ENCODE data around the gene PSD4. TPM values are rescaled to one million over a fixed set of nuclear protein-coding genes. Genes with fewer than 3 reads are reported as not detected.

Gene PSD4
- total and polyA plus RNA-seq, 4 donors, result 0.79 to 17.8 (median 6.5) TPM

DNA sequence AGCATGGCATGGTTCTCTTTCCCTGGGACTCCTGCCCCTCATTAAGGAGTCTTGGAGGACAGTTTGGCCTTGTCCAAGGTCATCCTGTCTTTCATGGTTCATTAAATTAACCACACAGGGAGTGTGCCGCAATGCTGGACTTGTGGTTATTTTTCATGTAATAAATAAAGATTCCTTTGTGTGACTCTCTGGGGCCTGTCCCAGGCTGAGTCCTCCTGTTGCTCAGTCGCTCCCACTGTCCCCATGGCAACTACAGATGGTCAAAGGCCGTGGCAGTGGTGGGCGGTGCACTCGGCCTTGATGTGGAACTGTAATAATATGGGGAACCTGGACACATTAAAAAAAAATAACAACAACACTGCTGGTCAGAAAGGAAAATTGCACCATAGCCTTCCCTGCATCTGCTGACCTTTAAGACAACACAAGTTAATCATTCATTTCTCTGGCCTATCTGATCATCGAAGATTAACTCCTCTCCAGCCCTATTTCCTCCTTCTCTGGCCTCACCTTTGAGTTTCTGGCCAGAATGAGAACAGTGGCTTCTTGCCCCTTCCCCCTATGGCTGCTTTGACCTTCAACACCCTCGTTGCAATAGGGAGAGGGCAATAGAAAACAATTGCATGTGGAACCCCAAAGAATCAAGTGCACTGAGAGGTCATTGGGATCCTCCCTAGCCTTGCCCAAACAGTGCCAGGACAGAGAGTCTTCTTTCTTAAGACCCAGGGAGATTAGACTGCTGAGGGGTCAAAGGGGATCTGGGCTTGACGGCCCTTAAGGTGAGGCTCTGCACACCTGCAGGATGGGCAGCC, 44.7 kb downstream of the PSD4 start:
- DNase-seq, result peak; percentile 75 to 88
- Histone ChIP-seq H3K4me1 (ENCODE audit: control insufficient read depth in 1 of 2, insufficient read depth in 2 of 2, low read length in 2 of 2) (no peaks in the 10 kb centered on the region), H3K9me3 (ENCODE audit: control insufficient read depth, low read length) (no peaks in the 10 kb centered on the region), H3K4me3 (ENCODE audit: low read length in 2 of 2) (no peak overlapping the region), H3K27ac (ENCODE audit: low read depth in 1 of 2, low read length in 2 of 2) (no peak overlapping the region), H3K36me3 (ENCODE audit: control insufficient read depth in 1 of 2, insufficient read depth in 2 of 2, low read length in 1 of 2) (no peaks in the 10 kb centered on the region), H3K27me3 (ENCODE audit: control insufficient read depth in 1 of 2, insufficient read depth in 2 of 2, low read length in 1 of 2) (no peaks in the 10 kb centered on the region)
- WGBS, 2 donors, result 91 to 95% methylated on average over 8 of the region's 8 CpGs
- intact Hi-C loops (cut with DNase I), result no loop called here
- peak; percentile 42 for ATAC-seq (ENCODE audit: low FRiP score)

DNA sequence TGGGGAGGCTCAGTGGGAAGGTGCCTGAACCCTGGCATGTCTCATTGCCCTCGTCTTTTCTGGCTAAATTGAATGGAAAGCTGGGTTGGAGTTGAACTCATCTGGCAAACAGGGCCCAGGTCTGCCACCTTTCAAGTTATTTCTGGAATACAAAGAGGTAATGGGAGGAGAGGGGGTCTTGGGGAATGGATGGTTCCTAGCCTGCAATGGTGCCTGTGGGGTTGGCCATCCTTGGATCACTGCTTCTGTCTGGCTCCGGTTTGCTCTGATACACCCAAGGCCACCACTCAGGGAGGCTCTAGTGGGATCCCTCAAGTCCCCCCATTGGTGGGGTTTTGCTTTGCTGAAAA, 45.3 kb downstream of the PSD4 start:
- ATAC-seq (ENCODE audit: low FRiP score), result no peak
- no peak overlapping the region for H3K4me3 ChIP-seq (ENCODE audit: low read length in 2 of 2)
- intact Hi-C loops (cut with DNase I), result no loop called here
- H3K27ac ChIP-seq (ENCODE audit: low read depth in 1 of 2, low read length in 2 of 2), result no peak overlapping the region
- H3K27me3 ChIP-seq (ENCODE audit: control insufficient read depth in 1 of 2, insufficient read depth in 2 of 2, low read length in 1 of 2), result no peaks in the 10 kb centered on the region
- H3K4me1 ChIP-seq (ENCODE audit: control insufficient read depth in 1 of 2, insufficient read depth in 2 of 2, low read length in 2 of 2), result no peaks in the 10 kb centered on the region
- no peaks in the 10 kb centered on the region for H3K36me3 ChIP-seq (ENCODE audit: control insufficient read depth in 1 of 2, insufficient read depth in 2 of 2, low read length in 1 of 2)
- no peaks in the 10 kb centered on the region for H3K9me3 ChIP-seq (ENCODE audit: control insufficient read depth, low read length)
- DNase-seq, result peak; percentile 16 to 17
- WGBS, 2 donors, result 96 to 97% methylated on average over 2 of the region's 2 CpGs

DNA sequence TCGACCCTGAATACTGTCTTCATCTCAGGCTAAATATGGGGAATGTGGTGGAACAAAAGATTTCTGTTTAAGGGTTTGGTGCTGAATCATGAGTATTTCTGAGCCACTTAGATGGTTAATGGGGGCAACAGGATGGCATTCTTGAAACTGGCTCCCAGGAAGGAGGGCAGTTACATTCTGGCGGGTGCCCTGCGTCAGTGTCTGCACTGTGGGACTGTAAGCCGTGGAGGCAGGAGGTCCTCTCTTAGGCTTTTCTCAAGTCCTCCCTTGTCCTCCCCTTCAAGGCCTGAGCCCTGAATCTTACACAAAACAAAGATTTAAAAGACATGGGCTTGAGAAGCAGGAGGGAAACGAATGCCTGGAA, 45.7 kb downstream of the PSD4 start:
- Histone ChIP-seq H3K4me3 (ENCODE audit: low read length in 2 of 2) (no peak overlapping the region), H3K36me3 (ENCODE audit: control insufficient read depth in 1 of 2, insufficient read depth in 2 of 2, low read length in 1 of 2) (no peaks in the 10 kb centered on the region), H3K27me3 (ENCODE audit: control insufficient read depth in 1 of 2, insufficient read depth in 2 of 2, low read length in 1 of 2) (no peaks in the 10 kb centered on the region), H3K4me1 (ENCODE audit: control insufficient read depth in 1 of 2, insufficient read depth in 2 of 2, low read length in 2 of 2) (no peaks in the 10 kb centered on the region), H3K9me3 (ENCODE audit: control insufficient read depth, low read length) (no peaks in the 10 kb centered on the region), H3K27ac (ENCODE audit: low read depth in 1 of 2, low read length in 2 of 2) (no peak overlapping the region)
- ATAC-seq (ENCODE audit: low FRiP score), result no peak
- WGBS, 2 donors, result 89 to 91% methylated on average over 5 of the region's 5 CpGs
- intact Hi-C loops (cut with DNase I), result no loop called here
- peak; percentile 9 to 34 for DNase-seq

DNA sequence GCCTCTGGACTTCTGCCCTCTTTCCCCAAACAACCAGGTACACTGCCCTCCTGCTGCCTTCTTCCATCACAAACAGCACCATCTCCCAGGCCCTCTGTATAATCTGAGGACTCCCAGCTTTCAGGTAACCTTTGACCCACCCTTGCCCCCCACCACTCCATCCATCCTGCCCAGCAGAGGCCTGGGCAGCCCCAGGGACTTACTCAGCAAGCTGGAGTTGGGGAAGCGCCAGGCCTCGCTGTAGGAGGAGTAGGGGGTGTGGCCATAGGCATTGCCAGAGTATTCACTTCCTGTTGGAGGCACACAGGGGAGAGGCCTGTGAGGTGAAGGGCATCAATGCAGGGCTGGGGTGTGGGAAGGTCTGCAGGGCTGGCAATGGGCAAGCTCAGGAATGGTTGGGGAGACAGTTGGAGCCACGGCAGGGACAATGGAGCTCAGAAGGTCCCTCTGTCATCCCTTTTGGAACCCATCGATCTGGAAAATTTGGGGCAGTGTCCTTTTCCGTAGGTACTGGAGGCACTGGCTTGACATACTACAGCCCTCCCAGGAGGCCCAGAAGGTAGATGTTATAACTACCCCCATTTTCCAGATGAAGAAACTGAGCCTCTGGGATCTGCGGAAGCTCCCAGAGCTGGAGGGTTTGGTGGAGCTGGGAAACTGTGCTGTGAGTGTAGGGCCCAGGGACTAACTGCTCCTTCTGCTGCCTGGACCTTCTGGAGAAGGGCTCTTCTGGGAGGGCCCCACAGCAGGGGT, 46.3 kb downstream of the PSD4 start:
- Histone ChIP-seq H3K27ac (ENCODE audit: low read depth in 1 of 2, low read length in 2 of 2) (no peak overlapping the region), H3K9me3 (ENCODE audit: control insufficient read depth, low read length) (no peaks in the 10 kb centered on the region), H3K4me3 (ENCODE audit: low read length in 2 of 2) (no peak overlapping the region), H3K27me3 (ENCODE audit: control insufficient read depth in 1 of 2, insufficient read depth in 2 of 2, low read length in 1 of 2) (no peaks in the 10 kb centered on the region), H3K4me1 (ENCODE audit: control insufficient read depth in 1 of 2, insufficient read depth in 2 of 2, low read length in 2 of 2) (no peaks in the 10 kb centered on the region), H3K36me3 (ENCODE audit: control insufficient read depth in 1 of 2, insufficient read depth in 2 of 2, low read length in 1 of 2) (no peaks in the 10 kb centered on the region)
- intact Hi-C loops (cut with DNase I), result no loop called here
- DNase-seq, result peak; percentile 81 to 90
- peak; percentile 49 for ATAC-seq (ENCODE audit: low FRiP score)
- 66 to 87% methylated on average over 6 of the region's 6 CpGs for WGBS, 2 donors

DNA sequence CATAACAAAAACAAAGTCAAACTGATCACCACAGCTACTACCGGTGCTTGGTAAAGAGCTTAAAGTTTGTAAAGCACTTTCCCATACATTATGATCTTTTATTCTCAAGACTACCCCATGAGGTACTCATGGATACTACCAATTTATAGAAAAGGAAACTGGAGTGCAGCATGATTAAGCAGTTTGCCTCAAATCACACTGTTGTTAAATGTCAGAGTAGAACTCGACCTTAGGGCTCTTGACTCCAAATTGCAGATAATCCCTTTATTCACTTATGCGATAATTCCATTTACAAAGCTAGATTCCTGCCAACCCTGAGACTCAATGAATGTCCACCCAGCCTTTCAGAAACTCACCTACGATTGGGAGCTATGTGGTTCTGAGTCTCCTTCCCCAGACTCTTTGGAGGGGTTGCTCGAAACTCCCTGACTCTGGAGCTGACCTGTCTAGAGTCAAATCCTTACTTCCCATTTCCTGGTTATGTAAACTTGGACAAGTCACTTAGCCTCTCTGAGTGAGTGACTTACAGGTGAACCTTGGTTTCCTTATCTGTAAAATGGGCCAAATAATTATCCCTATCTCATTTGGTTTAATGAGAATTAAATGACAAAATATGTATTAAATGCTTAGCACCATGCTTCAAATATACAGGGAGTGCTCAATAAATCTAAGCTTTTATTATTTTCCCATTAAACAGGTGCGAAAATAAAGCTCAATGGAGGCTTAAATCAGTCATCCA, 47.4 kb downstream of the PSD4 start:
- no peaks in the 10 kb centered on the region for H3K4me1 ChIP-seq (ENCODE audit: control insufficient read depth in 1 of 2, insufficient read depth in 2 of 2, low read length in 2 of 2)
- no peaks in the 10 kb centered on the region for H3K9me3 ChIP-seq (ENCODE audit: control insufficient read depth, low read length)
- 89 to 94% methylated on average over 6 of the region's 6 CpGs for WGBS, 2 donors
- H3K4me3 ChIP-seq (ENCODE audit: low read length in 2 of 2), result no peak overlapping the region
- intact Hi-C loops (cut with DNase I), result no loop called here
- DNase-seq (no peak), ATAC-seq (ENCODE audit: low FRiP score) (no peak)
- H3K27ac ChIP-seq (ENCODE audit: low read depth in 1 of 2, low read length in 2 of 2), result no peak overlapping the region
- no peaks in the 10 kb centered on the region for H3K36me3 ChIP-seq (ENCODE audit: control insufficient read depth in 1 of 2, insufficient read depth in 2 of 2, low read length in 1 of 2)
- H3K27me3 ChIP-seq (ENCODE audit: control insufficient read depth in 1 of 2, insufficient read depth in 2 of 2, low read length in 1 of 2), result no peaks in the 10 kb centered on the region

DNA sequence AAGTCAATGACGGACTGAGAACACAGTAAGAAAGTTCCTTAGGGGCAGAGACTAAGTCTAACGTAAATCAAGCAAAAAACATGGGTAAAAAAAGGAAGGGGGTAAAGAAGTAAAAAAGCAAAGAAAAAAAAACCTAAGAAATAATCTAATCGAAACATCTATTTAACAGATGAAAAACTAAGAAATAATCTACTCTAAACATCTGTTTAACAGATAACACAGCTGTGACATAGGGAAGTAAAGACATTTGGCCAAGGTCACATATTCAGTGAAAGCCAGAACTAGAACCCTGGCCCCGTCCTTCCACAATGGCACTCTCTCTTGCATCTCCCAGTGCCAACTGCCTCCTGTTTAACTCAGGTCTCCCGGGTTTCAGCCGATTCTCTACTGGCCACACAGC, 48.1 kb downstream of the PSD4 start:
- Histone ChIP-seq H3K4me1 (ENCODE audit: control insufficient read depth in 1 of 2, insufficient read depth in 2 of 2, low read length in 2 of 2) (no peaks in the 10 kb centered on the region), H3K9me3 (ENCODE audit: control insufficient read depth, low read length) (no peaks in the 10 kb centered on the region), H3K27ac (ENCODE audit: low read depth in 1 of 2, low read length in 2 of 2) (no peak overlapping the region), H3K27me3 (ENCODE audit: control insufficient read depth in 1 of 2, insufficient read depth in 2 of 2, low read length in 1 of 2) (no peaks in the 10 kb centered on the region), H3K36me3 (ENCODE audit: control insufficient read depth in 1 of 2, insufficient read depth in 2 of 2, low read length in 1 of 2) (no peaks in the 10 kb centered on the region), H3K4me3 (ENCODE audit: low read length in 2 of 2) (no peak overlapping the region)
- DNase-seq (peak in 1 of 2 donors; percentile 9), ATAC-seq (ENCODE audit: low FRiP score) (no peak)
- intact Hi-C loops (cut with DNase I), result no loop called here
- WGBS, 2 donors, result 78 to 81% methylated on average over 6 of the region's 6 CpGs

DNA sequence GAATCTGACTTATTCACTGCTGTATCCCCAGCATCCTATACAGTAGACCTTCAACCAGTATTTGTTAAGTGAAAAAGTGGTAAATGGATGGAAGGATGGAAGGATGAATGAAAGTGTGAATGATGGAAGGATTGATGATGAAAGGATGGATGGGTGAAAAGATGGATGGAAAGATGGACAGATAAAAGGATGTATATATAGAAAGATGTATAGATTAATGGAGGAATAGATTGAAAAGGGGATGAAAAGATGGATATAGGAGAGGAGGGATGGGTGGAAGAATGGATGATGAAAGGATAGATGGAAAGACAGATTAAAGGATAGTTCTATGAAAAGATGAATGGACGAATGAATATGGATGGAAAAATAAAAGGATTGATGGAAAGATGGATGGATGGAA, 50.0 kb downstream of the PSD4 start:
- Histone ChIP-seq H3K27ac (ENCODE audit: low read depth in 1 of 2, low read length in 2 of 2) (no peak overlapping the region), H3K4me1 (ENCODE audit: control insufficient read depth in 1 of 2, insufficient read depth in 2 of 2, low read length in 2 of 2) (no peaks in the 10 kb centered on the region), H3K27me3 (ENCODE audit: control insufficient read depth in 1 of 2, insufficient read depth in 2 of 2, low read length in 1 of 2) (no peaks in the 10 kb centered on the region), H3K36me3 (ENCODE audit: control insufficient read depth in 1 of 2, insufficient read depth in 2 of 2, low read length in 1 of 2) (no peaks in the 10 kb centered on the region), H3K9me3 (ENCODE audit: control insufficient read depth, low read length) (no peaks in the 10 kb centered on the region), H3K4me3 (ENCODE audit: low read length in 2 of 2) (no peak overlapping the region)
- intact Hi-C loops (cut with DNase I), result no loop called here
- no peak for ATAC-seq (ENCODE audit: low FRiP score)
- DNase-seq, result no peak
- WGBS, 2 donors, result 91% methylated on average over 1 of the region's 1 CpG

DNA sequence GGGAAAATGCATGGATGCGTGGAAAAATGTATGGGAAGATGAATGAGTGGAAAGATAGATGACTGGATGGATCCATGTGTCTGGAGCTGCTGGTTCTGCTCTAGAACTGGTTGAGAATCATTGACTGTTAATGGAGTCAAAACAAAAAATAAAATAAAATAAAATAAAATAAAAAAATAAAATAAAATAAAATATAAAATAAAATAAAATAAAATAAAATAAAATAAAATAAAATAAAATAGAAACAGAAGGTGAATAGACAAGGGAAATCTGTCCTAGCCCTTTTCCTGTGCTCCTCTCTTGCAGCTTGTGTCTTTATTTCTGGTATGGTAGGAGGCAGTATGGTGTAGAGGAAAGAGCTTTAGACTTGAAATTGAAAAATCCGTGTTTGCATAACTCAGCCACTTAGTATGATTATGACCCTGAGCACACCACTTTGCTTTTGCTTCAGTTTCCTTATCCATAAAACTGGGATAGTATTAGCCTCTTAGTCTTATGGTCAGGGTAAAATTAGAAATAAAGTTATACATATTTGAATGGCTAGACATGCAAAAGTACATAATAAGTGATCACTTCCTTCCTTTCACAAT, 51.0 kb downstream of the PSD4 start:
- Histone ChIP-seq H3K4me3 (ENCODE audit: low read length in 2 of 2) (no peak overlapping the region), H3K36me3 (ENCODE audit: control insufficient read depth in 1 of 2, insufficient read depth in 2 of 2, low read length in 1 of 2) (no peaks in the 10 kb centered on the region), H3K27ac (ENCODE audit: low read depth in 1 of 2, low read length in 2 of 2) (no peak overlapping the region), H3K27me3 (ENCODE audit: control insufficient read depth in 1 of 2, insufficient read depth in 2 of 2, low read length in 1 of 2) (no peaks in the 10 kb centered on the region), H3K9me3 (ENCODE audit: control insufficient read depth, low read length) (no peaks in the 10 kb centered on the region), H3K4me1 (ENCODE audit: control insufficient read depth in 1 of 2, insufficient read depth in 2 of 2, low read length in 2 of 2) (no peaks in the 10 kb centered on the region)
- 62 to 93% methylated on average over 2 of the region's 2 CpGs for WGBS, 2 donors
- ATAC-seq (ENCODE audit: low FRiP score) (no peak), DNase-seq (no peak)
- intact Hi-C loops (cut with DNase I), result no loop called here

Measured in aorta (tissue), 5 donors.